DMS79 (cell line): ENCODE data around the gene CCDC85C.

ENCODE experiments used
- DNase-seq: peaks from one replicate; lab custom pipeline; 2025; lab: John Stamatoyannopoulos, UW

CCDC85C gene

DNA sequence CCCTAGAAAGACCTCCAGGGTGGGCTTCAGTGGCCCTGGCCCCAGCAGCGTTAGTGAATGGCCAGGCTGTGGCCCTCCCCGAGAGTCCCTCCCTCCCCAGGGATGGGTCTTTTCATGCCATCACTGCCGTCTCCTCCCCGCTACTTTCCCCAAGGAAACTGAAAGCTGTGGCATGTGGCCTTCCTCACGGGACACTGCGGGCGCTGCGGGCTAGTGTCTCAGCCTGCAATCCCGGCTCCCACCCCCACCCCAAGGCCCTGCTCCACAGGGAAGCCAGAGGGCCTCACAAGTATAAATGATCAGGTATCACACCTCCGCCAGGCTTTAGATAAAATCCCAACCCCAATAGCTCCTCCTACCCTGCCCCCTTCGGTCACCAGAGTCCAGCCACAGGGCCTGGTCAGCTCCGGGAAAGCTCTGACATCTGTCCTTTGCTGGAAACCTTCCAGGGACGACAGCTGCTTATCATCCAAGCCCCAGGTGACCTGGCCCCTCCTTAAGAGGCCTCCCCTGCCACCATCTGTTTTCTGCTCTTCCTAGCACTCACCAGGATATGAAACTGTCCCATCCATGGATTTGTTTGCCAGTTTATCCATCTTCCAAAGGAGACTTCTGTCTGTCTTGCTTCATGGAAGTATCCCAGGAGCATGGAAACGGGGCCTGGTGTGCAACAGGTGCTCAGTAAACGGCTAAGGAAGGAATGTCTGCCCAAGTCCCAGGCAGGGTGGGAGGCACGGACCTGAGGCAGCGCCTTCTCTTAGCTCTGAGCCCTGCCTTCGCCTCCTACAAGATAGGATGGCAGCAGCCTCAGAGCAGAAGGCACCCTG, 31.6 kb downstream of the CCDC85C start:
- no peak for DNase-seq

DNA sequence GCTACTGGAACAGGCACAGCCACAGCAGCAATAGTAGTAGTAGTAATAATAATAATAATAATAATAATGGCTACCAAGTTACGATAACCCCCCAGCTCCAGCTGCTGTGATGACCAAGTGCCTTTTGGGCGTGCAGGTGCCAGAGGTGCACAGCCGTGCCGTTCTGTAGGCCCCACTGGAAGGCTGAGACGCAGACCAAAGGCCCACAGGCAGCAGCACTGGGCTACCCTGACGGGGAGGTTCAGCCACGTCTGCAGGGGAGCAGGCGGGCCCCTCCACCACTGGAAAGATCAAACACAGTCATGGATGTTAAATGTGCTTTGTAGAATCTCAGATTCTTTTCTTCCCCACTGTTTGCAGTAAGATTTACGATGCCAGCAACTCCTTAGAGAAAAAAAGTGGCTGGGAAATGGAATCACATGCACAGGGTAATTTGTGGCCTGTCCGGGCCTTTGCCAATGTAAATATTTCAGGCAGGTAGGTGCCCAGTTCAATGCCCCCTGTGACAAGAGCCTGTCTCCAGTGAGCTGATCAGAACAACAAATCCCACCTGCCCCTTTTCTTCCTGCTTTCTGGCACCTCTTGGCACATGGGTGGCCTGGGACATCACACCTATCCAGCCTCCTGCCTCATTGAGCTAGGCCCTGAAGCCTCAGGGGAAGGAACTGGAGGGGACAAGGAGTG, 32.6 kb downstream of the CCDC85C start:
- DNase-seq = peak; percentile 94

DNA sequence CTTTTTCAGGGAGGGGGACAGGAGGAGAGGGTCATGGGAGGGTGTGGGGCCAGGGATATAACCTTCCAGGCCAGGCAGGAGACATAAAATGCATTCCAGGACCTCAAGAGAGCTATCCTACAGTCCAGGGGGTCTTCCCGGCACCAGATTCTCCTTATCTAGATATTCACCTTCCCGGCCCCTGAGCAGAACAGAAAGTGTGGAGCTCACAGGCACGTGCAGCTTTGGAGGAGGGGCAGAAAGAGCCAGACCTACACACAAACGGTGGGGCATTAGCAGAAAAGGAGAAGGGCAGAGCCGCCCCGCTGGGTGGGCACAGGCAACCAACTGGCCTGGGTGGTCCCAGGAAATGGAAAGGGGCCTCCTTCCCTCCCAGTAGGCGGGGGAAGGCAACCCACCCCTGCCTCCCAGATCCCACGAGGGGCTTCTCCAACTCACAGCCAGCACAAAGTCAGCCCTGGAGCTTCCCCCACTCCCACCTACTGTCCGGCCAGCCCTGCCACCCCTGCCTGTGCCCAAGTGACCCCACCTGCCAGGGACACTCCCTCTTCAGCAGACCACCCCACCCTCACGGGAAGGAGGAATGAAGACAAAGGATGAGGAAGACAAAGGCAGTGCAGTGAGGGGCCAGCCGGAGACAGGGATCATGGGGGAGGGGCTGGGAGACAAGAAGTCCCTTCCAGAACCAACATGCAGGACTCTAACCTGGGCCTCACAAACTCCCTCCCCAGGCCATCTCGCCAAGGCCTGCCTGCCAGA, 33.3 kb downstream of the CCDC85C start:
- no peak for DNase-seq

DNA sequence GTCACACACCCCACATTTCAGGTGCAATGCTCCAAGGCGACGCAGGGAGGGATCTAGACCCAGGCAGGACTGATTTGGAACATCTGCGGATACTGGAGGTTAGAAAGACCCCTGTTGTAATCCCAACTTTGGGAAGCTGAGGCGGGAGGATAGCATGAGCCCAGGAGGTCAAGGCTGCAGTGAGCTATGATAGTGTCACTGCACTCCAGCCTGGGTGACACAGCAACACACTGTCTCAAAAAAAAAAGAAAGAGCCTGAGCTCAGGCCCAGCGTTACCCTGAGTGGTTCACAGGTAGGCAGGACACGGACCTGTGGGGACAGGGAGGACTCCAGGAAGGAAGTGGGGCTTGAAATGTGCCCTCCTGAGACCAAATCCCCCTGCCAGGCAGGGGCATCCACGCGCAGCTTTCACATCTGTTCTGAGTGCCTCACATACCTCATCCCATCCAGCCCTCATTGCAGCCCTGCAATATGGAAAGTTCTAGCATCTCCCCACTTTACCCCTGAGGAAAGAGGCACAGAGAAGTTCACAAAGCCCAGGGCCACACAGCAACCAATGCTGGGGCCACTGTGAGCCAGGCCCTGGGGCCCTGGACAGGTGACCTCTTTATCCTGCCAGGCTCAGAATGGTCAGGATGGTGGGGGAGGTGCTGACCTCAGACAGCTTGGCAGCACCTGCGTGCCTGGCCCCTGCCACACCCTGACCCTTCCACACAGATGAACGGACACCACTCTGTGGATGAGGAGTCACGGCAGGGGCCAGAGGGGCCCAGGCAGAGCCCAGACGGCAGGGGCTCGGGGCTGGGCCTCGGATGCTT, 34.1 kb downstream of the CCDC85C start:
- no peak for DNase-seq

DNA sequence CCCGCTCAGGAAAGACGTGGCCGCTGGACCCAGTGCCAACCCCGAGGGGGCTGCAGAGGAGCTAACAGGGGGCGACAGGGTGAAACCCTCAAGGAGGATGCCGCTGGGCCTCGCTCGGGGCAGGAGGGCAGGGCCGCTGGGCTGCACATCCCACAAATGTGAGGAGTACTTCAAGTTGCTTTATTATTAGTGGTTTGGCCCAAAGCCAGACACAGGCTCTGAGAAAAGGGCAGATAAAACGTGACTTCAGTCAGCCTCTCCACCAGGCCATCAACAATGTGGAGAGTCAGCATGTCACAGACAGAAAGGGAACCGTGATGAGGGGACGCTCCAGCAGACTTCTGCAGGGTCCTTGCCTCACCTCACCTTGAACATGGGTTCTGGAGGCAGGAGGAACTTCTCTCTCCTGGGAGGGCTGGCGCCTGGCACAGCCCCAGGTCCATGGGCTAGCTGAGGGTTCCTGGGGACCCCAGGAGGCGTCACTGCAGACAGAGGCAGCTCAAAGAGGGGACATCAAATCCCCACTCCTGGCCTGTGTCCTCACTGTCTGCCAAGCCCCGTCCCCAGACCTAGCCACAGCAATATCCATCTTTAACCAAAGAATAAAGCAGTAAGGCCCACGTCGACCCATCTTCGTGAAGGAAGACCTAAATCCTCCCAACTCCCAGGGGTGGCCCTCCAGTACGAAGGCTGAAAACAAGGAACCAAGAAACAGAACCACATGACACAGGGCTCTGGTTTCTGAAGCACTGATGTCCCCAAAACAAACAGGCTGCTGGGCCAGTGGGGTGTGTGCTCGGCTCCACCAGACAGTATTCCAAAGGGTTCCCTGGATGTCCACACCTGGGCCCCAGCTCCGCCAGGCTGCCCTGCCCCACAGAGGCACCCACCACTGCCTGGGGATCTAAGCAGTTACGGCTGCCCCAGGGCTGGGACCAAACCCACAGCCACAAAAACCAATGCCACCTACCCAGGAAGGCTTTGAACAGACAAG, 35.1 kb downstream of the CCDC85C start:
- DNase-seq = peak; percentile 97

DNA sequence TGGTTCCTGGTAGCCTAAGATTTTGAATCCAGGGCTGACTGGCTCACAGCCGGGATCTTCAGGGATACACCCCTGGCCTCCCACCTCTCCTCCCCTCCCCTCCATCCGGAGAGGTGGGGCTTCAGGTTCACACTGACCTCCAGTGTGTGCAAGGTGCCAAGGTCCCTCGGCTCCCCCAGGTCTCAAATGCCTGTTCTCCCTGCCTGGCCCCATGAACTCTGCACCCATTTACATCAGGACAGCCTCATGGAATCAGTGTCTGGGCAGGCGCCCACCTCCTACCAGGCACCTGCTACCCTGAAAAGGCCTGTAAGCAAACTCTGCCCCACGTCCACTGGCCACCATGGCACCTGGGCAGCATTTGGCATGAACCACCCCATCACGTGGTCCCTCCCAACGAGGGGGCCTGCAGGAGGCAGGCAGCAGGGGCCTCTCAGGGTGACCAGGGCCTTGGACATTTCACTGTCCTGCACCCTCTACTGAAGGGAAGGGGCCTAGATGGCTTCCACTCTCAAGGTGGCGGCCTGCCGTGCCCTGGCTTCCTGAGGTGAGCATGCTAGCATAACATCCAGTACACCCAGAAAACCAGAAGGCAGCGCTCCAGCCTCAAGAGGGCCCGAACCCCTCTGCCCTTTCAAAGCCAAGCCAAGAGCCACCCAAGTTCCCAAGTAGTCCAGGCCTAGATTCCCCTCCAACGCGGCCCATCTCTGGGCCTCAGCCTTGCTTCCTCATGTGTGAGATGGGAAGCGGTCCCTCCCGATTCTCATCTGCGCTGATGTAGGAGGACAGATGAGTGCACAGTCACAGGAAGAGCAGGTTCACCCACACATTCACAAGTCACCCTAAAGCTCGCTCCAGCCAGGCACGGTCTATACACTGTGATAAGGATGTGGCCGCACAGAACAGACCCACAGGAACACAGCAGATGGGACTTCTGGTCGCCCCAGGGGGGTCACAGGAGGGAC, 37.3 kb downstream of the CCDC85C start:
- DNase-seq = no peak

DNA sequence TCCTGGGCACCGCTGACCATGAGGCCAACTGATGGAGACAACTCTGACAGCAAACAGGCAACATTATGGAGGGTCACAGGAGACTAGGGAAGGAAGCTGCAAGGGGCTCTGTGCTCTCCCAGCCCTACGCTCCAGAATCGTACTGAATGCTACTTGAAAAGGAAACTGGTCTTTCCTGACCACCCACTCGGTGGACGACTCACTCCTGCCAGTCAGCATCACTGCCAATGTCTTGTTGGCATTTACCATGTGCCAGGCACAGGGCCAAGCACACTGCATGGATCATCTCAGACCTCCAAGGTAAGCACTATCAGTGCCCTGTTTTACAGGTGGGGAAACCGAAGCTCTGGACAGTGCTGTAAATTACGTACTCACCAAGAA, 38.0 kb downstream of the CCDC85C start:
- peak; percentile 71 for DNase-seq

DNA sequence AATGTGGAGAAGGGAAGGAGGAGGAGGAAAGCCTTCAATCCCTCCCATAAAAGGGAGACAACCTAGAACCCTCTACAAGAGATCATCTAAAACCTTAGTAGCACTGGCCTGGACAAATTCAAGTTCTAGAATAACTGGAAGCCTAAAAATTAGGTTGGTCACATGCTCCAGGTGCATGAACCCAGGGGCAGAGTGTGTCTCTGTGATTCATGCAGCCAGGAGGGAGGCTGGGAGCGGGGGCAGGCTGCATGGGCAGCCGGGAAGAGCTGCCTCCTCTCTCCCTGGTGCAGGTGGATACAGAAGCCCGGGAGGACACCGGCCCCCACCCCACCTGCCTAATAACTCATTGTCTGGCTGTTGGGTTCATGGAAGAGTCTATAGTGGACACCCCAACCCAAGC, 38.6 kb downstream of the CCDC85C start:
- no peak for DNase-seq

DNA sequence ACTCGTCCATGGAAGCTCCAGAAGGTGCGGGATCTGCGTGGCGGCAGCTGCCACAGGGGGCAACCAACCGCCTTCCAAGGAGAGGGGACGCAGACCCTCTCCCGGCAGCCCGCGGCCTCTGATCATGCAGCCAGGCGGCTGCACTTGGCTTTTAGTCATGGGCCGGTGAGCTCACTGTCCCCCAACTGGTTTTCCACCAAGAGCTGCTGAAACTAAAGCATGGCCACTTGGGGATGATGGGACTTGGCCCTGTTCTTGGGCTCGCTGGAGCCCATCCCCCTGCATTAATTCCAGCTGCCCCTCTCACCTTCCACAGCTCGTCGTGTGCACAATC, 39.1 kb downstream of the CCDC85C start:
- DNase-seq = peak; percentile 74

DNA sequence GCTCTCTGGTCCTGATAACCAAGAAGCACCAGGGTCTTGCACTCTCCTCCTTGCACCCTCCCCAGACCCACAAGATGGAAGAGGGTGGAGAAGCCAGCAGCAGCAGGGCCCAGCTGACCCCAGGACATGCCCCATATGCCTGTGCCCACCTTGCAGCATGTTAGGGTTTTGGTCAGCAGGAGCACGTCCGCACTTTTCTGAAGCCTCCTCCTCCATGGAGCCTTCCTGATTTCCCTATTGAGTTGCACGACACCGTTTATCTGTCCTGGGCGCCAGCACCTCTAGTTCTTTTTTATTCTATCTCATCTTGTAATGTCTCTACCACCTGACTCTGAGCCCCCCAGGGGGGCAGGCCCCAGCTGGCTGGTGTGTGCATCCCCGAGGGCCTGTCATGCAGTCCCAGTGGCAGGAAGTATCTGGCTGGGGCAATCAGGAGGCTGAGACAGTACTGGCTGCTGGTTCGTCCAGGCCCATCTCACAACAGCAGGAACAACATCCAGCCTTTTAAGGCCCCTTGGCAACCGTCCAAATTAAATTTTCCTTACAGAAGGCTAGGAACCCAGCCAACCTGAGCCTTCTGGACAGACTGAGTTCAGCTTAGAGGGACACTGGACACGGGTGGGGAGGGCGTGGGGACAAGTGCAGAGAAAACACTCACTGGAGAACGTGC, 39.6 kb downstream of the CCDC85C start:
- peak; percentile 80 for DNase-seq

DNA sequence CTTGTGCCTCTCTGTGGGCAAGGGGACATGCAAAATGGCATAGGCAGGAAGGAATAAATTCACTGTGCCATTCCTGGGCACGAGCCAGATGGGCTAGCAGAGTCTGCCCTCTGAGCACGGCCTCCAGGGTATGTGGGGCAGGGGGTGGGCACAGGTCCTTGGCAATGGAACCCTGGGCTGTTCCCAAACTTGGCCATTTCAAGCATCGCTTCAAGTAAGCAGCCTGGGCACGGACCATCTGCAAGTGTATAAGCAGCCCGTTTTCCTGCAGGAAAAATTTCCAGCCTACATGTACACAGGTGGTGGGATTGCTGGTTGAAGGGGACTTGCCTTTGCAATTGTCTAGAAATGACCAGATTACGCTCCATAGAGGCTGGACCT, 40.3 kb downstream of the CCDC85C start:
- no peak for DNase-seq

DNA sequence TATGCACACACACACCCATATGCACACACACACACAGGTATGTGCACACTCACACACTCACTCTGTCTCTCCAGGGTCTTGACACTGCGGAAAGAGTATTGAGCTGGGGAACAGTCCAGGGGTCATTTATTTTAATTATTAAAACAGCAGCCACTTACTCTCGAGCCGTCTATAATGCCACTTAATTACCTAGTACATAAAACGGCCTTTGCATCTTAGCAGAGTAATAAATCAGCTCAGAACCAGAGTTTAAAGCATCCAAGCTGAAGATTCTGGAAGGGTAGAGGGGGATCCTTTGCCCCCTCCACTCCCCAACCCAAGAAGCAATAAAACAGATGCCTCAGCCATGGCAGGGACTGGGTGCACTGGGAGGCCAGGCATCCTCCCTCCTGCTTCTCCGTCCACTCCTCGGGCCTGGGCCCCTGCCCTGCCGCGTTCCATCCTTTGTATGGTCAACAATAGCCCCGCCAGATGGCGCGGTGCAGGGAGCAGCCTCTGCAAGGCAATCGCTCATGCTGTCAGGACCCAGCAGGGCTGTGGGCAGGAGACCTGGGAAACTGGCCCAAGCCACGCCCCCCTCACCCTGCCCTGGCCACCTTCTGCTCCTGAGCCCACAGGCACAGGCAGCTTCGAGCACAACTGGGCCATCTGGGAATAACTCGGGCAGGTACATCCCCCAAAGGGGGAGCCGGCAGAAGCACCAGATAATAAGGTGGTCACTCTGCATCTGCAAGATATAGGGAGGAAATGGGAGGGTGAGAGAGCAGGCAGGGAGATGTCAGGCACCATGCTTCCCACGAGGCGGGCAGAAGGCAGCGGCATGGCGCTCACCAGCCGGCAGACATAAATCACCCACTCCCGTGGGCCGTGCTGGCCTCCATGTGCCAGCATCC, 40.9 kb downstream of the CCDC85C start:
- peak; percentile 81 for DNase-seq

DNA sequence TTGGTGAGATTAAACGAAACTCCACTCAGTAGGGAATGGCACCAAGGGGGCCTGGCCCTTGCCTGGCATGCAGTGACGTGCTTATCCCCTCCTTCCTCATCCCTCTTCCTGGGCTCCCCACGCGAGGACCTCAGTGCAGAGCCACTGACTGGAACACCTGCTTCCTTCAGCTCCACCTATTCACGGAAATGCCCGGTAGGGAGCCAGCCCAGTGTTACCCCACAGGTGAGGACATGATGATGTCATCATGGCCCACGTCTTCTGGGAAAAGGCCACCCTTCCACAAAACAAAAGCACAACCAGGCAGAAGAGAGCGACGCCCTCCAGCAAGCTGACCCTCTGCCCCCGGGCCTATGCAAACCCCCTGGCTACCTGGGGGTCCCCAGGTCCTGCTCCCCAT, 42.1 kb downstream of the CCDC85C start:
- peak; percentile 54 for DNase-seq

DNA sequence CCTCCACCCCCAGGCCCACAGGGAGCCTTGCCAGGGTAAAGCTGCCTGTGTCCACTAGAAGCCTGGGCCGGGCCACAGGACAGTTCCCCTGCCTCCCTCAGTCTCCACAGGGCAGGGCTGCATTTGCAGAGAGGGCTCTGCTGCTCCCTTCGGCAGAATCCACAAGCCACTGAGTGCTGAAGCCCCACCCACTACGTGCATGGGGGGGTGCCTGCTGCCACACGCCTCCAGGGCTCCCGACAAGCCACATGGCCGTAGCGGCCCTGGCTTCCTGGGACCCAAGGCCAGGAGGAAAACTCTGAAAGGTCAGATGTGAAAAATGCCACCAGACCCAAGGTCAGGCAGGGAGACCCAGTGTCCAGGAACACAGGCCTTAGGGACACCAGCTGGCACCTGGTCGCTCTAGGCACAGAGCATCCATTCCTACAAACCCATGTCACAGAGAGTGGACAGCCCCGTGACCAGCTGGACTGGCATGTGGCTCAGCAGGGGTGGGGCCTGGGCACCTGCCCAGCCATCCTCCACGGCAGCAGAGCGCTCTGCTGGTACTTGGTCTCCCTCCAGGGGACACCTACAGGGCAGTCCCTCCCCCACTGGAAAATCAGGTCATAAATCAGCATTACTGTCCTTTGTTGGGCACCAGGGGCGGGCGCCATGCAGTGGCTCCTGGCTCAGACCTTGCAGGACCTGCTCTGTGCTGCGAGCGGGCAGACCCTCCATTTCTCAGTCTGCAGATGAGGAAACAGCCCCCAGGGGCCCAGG, 42.9 kb downstream of the CCDC85C start:
- peak; percentile 62 for DNase-seq

DNA sequence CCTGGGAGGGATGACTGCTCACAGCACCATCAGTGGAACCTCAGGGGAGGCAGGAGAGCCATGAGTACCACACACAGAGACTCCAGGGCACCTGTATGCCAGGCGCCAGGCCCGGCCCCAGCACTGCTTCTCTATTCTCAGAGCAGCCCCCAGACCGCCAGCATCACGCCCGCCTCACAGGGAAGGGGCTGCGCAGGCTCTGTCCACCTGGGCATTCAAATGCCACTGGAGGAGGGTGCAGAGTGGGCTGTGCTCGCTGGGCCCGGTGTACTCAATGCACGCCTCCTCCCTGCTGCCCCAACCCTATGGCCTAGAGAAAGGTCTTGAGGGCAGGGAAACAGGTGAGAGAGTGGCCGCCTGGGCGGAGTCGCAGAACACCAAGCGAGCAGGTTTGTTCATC, 43.6 kb downstream of the CCDC85C start:
- no peak for DNase-seq

DNA sequence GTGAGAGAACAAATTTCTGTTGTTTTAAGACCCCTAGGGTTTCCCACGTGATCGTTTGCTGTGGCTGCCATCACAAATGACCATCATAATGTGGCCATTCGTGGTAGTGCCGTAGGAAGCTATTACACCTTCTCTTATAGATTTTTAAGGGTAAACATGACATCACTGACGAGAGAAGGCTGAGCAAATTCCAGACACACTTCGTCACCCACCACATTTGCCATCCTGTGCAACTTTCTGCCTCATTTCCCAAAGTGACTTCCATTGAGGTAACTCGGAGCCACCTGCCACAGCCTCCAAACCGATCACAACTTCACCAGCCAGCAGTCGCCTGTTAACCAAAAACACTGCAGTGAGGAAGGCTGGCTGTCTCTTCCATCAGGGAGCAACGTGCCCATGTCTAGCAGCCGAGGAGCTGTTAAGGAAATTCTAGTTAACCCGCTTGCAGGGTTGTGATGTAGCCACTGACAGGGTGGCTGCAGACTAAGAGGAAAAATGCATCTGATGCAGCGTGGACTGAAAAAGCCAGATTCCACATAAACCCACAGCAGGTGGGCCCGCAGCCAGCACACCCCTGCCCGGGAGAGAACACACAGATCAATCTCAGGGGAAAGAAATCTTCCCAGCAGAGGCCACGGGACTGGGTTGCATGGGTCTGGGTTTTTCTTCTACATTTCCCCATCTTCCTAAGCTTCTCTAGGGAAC, 44.6 kb downstream of the CCDC85C start:
- DNase-seq = no peak
